ENCODE results near the gene SPEF1. TPM values are rescaled to one million over a fixed set of nuclear protein-coding genes. Genes with fewer than 3 reads are reported as not detected.

Gene SPEF1
- total and polyA plus RNA-seq, 10 of the 15 experiments (the other 5 are each of a cell fraction or from before 2014, with no cell fraction given) = 0.12 TPM; not detected in 9

DNA sequence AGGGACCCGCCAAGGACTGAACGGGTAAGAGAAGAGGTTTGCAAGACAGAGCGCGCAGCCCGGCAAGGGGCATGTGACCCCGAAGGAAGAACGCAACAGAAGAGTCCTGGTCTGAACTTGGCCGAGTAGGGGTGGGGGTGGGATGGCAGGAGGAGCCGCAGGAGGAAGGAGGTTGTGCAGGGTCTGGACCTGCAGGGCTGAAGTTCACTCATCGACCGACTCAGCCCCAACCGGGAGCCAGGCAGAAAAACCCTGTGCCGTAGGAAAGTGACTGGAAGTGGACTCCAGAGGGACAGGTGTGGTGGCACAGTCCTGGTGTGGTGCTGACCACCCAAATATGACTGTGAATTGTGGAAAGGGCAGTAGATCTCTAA, 28.9 kb downstream of the SPEF1 start:
- no TSS peak for BruUV-seq (replicated peaks)
- FAIRE-seq (no peak), ATAC-seq (no peak), DNase-seq (ENCODE audit: low read depth, low spot score) (no peak)
- no peak overlapping the region for H3K27ac ChIP-seq (ENCODE audit: control insufficient read depth, insufficient read depth)
- no peaks in the 10 kb centered on the region for H4K20me1 ChIP-seq (ENCODE audit: control insufficient read depth, insufficient read depth)
- no peak overlapping the region for H3K4me3 ChIP-seq
- in situ Hi-C loops (cut with MboI) = no loop called here
- ChIA-PET RAD21 (ENCODE audit: unreplicated experiment) (interaction anchor here (1.0 to 1.3 kb wide), 3 partner anchors 15 to 103 kb away, joined by 4 read pairs; partner anchors contain the start of gene ADISSP), POLR2A (interaction anchor here (1.1 kb wide), 1 partner anchor 13 kb away, joined by 5 read pairs; no protein-coding TSS in a partner anchor), SMC1A (ENCODE audit: uncharacterized antibody, unreplicated experiment) (interaction anchor here (0.7 to 2.7 kb wide), 4 partner anchors 16 to 104 kb away, joined by 3 to 12 read pairs (median 4); partner anchors contain the start of gene ADISSP), CTCF (interaction anchor here (0.6 to 4.1 kb wide), 5 partner anchors 15 to 322 kb away, joined by 3 to 52 read pairs (median 4); partner anchors contain the start of genes ADISSP and SPEF1)
- H2AFZ ChIP-seq (ENCODE audit: control insufficient read depth, low read depth, low read length) = no peak overlapping the region
- intact Hi-C loops (cut with micrococcal nuclease; ENCODE audit: unreplicated experiment) = loop anchor here (2.0 kb wide), 1 partner anchor 14 kb away; the partner anchor contains the start of gene ADISSP
- peak overlapping the region; percentile 33; the same call in 1 of the 2 replicates for H3K4me2 ChIP-seq (ENCODE audit: control insufficient read depth, insufficient read depth)
- no peaks in the 10 kb centered on the region; a peak in 1 of 4 replicates for H3K36me3 ChIP-seq (ENCODE audit: control insufficient read depth in 2 of 2, insufficient read depth in 2 of 2, low read length in 1 of 2)
- H3K4me1 ChIP-seq (ENCODE audit: control insufficient read depth, insufficient read depth, low read length) = no peaks in the 10 kb centered on the region
- no peak for TF ChIP-seq SIN3A (IDR thresholded peaks at IDR 0.05; ENCODE audit: low read depth, low read length)
- TF ChIP-seq, protein P1, sequence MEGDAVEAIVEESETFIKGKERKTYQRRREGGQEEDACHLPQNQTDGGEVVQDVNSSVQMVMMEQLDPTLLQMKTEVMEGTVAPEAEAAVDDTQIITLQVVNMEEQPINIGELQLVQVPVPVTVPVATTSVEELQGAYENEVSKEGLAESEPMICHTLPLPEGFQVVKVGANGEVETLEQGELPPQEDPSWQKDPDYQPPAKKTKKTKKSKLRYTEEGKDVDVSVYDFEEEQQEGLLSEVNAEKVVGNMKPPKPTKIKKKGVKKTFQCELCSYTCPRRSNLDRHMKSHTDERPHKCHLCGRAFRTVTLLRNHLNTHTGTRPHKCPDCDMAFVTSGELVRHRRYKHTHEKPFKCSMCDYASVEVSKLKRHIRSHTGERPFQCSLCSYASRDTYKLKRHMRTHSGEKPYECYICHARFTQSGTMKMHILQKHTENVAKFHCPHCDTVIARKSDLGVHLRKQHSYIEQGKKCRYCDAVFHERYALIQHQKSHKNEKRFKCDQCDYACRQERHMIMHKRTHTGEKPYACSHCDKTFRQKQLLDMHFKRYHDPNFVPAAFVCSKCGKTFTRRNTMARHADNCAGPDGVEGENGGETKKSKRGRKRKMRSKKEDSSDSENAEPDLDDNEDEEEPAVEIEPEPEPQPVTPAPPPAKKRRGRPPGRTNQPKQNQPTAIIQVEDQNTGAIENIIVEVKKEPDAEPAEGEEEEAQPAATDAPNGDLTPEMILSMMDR (IDR thresholded peaks at IDR 0.05 in 2 of 3, conservative IDR thresholded peaks at IDR 0.05 in 1 of 3; ENCODE audit: control insufficient read depth in 2 of 3, extremely low read depth in 1 of 3, insufficient read depth in 1 of 3, low read depth in 3 of 3, low read length in 3 of 3) = 0 out of 6 replicates have a peak, but pooled peaks of 1 of the 3 experiments have one; percentile 1
- TF ChIP-seq POLR2AphosphoS5 (IDR thresholded peaks at IDR 0.05; ENCODE audit: low read length) = no peak
- no peaks in the 10 kb centered on the region for H3K9me3 ChIP-seq (replicated peaks; ENCODE audit: control insufficient read depth, insufficient read depth, low read length)
- H3K79me2 ChIP-seq (ENCODE audit: control insufficient read depth, insufficient read depth, low read length) = no peaks in the 10 kb centered on the region
- WGBS (ENCODE audit: insufficient coverage, insufficient replicate concordance, low lambda C conversion rate, missing lambda C conversion rate) = 83% methylated on average over 13 of the region's 13 CpGs
- H3K9ac ChIP-seq (ENCODE audit: control insufficient read depth, insufficient read depth, low read length) = no peak overlapping the region
- H3K27me3 ChIP-seq (replicated peaks in 1 of 2; ENCODE audit: control insufficient read depth in 2 of 2, insufficient read depth in 2 of 2, low read length in 1 of 2) = no peaks in the 10 kb centered on the region
